HG03575 (cell line): Measurements from ENCODE around the gene AKAP14.
"Not testable (repeated sequence)": the region's sequence is repeated elsewhere in the genome, so short reads cannot be mapped to it uniquely, and the experiment has no call there.

Source experiments
- ATAC-seq: cut with Tn5 transposase; IDR thresholded peaks from one replicate; pipeline ENCODE4 v1.9.1; 2021; ENCODE audit not compliant: unreplicated experiment, insufficient number of reproducible peaks, low FRiP score; ENCODE audit errors: extremely low read depth

The AKAP14 gene

GRCh38 chrX:119917877-119918276 is 22.2 kb downstream of the AKAP14 start:
- ATAC-seq, result no peak

- ATAC-seq, result no peak
Measured at GRCh38 chrX:119919835-119920585, 24.3 kb downstream of the AKAP14 start.

GRCh38 chrX:119922391-119922790 is 26.7 kb downstream of the AKAP14 start:
- not testable (repeated sequence) for ATAC-seq

GRCh38 chrX:119935215-119935874 is 39.7 kb downstream of the AKAP14 start:
- no peak for ATAC-seq

- no peak for ATAC-seq
Measured at GRCh38 chrX:119941336-119941735, 45.6 kb downstream of the AKAP14 start.

- ATAC-seq, result no peak
Measured at GRCh38 chrX:119942173-119942819, 46.6 kb downstream of the AKAP14 start.

GRCh38 chrX:119942831-119943184 is 47.1 kb downstream of the AKAP14 start:
- no peak for ATAC-seq

GRCh38 chrX:119943185-119943988 is 47.7 kb downstream of the AKAP14 start, which contains the start of gene NKAP:
Gene NKAP (minus strand): TSS chrX:119943751. CDS start chrX:119943605, 146 bp downstream.
- ATAC-seq, result peak; percentile 43

GRCh38 chrX:119945481-119945880 is 49.8 kb downstream of the AKAP14 start:
- ATAC-seq, result no peak

GRCh38 chrX:119948381-119948780 is 52.7 kb downstream of the AKAP14 start:
- ATAC-seq, result no peak

GRCh38 chrX:119954374-119954773 is 58.7 kb downstream of the AKAP14 start:
- ATAC-seq, result no peak

- ATAC-seq, result not testable (repeated sequence)
Measured at GRCh38 chrX:119955807-119956570, 60.3 kb downstream of the AKAP14 start.

GRCh38 chrX:119960625-119961024 is 64.9 kb downstream of the AKAP14 start:
- no peak for ATAC-seq

GRCh38 chrX:119966837-119967236 is 71.1 kb downstream of the AKAP14 start:
- not testable (repeated sequence) for ATAC-seq
